Stimulated activated CD8-positive, alpha-beta memory T cell treated with anti-CD3 and anti-CD28 coated beads, Interleukin-7, amount 100 ng/mL, for 48 hours (primary cell): ENCODE data around the gene PIP5K1B.

ENCODE experiments used
- DNase-seq, 2 donors: peaks; one replicate each; pipeline ENCODE4 v3.0.0-alpha.2; 2020; ENCODE audit warnings: low read depth in 1 of 2; ENCODE audit errors: extremely low read depth in 1 of 2

The PIP5K1B gene

DNA sequence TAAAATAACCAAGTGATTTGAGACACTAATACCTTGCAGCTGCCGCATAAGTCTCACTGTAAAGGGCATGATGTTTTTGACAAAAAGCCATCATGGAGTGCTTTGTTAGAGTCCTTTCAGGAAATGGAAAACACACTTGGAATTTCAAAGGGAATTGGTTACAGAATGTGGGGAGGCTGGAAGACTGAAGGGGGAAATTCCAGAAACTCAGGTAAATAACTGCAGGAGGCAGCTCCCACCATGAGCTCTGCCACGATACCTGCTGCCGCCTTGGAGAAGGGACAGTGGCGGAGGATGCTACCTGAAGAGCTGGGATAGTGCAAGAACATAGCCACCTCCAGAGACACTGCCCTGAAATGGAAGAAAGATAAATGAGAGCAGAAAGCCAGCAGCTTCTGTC, 242.0 kb downstream of the PIP5K1B start:
- DNase-seq = no peak

DNA sequence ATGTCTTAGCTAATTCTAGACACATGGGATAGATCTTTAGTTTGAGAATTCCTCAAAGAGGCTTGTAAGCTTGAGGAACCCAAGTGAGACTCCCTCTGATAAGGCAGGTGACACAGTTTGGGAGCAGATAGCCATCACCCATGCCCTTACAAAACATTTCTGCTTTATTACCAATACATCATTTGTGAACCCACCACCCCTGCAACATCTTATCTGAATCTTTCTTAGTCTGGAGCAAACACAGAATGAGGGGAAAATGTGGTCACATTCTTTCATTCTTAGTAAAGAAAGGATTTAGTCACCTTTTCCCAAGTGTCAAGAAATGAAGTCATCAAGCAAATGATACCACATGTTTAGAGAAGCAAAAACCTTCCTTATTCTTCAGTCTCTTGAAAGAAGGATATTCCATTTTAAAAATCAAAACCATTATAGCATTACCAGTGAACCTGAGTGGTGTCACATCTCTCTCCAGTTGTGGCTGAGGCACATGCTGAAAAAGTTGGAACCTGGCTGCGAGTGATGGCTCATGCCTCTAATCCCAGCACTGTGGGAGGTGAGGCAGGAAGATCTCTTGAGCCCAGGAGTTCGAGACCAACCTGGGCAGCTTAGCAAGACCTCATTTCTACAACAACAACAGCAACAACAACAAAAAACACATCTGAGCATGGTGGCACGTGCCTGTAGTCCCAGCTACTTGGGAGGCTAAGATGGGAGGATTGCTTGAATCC, 243.0 kb downstream of the PIP5K1B start:
- no peak for DNase-seq

DNA sequence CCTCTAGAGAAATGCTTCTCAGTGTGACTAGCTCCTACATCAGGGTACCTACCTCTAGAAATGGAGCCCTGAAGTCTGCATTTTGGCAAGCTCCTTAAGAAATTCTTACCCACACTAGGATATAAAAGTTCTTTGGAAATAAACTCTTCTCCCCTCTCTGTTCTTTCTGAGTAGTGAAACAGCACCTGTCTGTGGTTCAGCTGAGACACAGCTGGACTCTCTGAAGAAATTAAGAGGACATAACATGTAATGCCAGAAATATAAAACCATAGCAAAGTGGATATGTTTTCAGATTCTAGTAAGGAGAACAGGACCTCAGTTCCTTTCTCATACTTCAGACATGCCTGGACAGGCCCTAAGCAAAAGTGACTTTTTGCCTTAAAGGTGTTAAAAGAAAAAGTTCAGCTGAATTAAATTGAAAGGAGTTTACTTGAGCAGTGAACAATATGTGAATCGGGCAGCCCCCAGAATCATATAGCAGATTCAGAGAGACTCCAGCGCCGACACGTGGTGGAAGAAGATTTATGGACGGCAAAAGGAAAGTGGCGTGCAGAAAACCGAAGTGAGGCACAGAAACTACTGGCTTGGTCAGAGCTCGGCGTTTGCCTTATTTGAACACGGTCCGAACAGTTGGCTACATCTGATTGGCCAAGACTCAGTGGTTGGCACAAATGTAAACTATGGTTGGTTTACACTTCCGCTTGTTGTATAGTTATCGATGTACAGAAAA, 244.4 kb downstream of the PIP5K1B start:
- no peak for DNase-seq

DNA sequence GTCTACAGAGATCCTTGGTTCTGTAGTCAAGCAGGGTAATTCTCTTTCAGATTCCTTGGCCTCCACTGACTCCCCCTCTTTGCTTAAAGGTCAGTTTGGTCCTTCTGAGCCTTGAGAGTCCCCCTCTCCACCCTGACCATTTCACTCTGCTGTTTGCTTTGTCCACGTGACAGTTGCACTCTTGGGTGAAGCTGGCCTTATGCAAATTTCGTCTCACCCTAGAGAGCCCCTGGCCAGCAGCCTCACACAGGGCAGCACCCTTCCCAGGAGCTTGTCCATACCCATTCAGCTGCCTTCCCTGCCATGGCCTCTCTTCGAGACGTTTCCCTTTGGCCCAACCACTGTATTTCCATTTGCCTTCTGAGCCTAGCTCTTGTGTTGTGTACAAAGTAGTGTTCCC, 245.1 kb downstream of the PIP5K1B start:
- no peak for DNase-seq

DNA sequence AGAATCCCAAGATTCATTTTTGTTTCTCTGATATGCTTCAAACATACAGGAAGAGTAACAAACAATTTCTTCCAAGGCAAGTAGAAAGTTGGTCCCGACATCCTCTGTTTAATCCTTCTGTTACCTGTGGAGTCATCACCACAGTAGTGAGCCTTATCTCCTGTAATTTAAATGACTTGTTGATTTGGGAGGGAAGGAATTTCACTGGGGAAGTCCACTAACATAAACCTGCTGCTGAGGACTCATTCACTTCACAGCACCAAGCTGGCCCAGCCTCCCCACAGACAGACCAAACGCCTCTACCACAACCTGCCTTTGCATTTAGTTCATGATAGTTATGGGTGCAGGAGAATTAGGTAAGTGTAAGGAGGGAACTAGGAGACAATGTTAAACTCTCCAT, 245.6 kb downstream of the PIP5K1B start:
- DNase-seq = no peak

DNA sequence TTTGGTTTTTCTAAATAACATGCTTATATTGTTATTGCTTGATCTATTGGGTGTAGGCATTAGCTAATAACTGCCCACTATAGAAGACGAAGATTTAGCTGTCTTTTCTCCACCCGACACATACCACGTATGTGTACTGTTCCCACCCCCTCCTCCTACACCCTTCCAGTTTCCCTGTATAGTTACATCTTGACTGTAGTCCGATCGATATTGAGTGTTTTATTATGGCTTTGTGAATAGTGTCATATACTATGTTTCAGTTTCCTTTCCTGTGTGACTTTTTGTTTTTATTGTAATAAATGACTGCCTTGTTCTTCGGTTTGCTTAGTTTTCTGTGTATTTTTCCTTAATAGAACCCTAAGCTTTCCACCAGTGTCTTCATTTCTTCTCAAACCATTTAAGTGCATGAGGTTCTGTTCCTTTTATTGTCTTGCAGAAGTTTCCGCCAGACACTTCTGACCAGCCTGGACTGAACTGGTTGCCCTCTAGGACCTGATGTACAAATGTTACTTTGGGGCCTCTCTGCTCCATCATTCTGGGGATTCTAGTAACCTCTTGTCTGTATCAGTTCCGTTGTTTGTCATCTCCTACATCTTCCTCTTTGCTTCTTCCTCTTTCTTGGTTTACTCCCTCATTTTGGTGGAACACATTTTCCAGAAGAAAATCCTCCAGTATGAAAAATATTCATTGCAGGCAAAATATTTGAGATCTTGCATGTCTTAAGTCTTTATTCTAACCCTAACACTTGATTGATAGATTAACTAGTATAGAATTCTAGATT, 247.0 kb downstream of the PIP5K1B start:
- DNase-seq = no peak

DNA sequence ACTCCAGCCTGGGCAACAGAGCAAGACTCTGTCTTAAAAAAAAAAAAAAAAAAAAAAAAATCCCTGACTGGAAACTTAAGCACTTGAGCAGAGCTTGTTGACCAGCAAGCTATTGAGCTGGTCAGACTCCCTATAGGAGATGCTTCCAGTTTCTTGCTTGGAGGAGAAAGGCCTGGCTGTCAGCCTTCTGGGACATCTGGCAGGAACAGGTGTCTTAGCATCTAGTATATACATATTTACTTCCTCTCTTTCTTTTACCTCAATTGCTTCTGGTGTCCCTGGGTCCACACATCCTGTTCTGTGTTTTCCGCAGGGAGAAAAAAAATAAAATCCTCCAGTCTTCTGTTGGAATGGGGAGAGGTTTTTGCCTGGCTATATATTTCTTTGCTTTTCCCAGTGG, 248.7 kb downstream of the PIP5K1B start:
- no peak for DNase-seq

DNA sequence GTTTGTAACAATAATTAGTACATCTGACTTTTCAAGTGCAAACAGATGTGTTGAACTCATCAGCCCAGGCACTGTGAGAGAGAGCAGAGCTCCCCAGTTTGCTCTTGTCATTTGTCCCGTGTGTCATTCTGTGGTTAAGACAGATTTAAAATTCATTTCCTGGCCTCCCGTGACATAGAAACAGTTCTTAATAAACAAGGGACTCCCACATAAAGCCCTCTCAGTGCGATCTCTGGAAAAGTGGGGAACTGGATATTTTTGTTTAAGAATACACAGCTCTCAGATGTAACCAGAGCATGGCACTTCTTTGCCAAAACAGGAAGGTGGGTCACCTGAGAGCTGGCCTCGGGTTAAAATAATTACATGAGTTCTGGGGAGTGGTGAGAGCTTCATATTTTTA, 250.3 kb downstream of the PIP5K1B start:
- no peak for DNase-seq

DNA sequence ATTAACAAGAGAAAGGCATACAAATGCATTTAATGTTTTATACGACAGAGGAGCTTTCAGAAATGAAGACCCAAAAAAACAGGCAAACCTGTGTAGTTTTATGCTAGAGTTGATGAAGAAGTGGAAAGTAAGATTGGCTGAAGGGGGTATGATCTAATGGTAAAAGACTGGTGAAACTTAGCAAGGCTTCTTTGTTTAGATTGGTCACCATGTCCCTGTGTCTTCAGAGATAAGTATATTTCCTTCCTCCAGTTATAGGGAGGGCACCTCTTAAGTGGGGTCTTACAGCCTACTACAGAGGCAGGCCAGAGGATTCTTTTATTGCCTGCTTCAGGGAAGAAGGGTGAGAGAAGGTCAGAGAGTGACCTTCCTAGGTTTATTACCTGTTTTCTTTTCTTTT, 252.4 kb downstream of the PIP5K1B start:
- no peak for DNase-seq

DNA sequence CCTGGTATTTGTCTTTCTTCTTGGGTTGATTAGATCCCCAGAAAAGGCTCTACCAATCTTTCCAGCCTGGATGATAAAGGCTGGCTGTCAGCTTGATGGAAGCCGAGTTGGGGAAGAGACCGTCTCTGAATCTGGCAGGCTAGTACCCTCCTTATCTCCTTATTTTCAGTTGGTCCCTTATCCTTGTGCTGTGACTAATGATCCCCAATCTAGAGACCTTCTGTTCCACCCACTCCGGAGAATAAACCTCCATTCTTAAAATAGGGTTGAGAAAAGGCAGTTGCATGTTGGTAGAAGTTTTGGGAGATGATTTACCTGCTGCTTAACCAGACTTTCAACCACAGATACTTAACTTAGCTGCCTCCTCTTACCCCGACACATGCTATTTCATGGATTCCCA, 256.5 kb downstream of the PIP5K1B start:
- no peak for DNase-seq

DNA sequence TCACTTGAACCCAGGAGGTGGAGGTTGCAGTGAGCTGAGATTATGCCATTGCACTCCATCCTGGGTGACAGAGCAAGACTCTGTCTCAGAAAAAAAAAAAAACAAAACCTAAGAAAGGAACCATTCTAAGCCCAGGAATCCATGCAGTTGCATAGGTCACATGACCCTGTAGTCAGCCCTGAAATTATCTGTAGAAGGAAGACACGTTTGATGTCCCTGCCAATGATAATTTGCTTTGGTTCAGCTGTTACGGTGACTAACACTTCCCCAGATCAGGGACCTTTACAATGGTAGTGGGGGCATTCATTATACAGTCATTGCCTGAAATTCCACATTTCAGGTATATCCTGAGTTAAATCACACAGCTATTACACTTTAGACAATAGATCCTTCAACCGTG, 258.4 kb downstream of the PIP5K1B start:
- no peak for DNase-seq

DNA sequence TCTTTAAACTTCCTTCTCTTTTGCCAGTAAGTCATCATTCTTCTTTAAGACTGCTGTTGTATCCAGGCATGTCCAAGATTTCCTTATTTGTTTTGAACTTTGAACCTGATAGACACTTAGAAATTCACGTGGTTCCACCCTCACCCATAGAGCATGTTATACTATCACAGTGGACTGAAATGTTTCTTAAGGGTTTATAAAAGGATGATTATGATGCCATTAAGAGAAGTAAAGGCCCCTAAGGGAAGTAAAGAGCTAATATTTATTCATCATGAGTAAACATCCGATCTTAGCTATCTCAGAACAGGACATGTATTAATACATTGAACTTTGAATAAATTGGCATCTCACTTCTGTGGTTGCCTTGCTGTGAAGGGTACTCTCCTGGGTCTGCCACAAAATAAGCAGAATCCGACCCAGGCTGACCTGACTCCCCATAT, 259.1 kb downstream of the PIP5K1B start:
- no peak for DNase-seq

DNA sequence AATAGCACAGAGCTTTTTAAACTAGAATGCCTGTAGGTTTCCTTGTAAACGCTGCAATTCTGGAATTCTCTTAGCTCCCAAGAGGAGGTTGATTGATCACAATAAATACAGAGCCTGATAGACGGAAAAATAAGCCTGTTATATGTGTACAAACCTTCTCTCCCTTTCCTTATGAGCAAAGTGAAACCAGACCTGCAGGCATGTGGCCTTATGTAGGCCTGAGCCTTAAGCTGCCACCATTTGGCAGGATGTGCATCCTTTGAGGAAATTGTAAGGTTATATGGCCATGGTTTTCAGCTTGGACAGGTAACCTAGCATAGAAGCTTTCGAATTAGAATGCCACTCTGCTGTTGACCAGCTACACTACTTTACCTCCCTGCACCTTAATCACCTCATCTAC, 259.7 kb downstream of the PIP5K1B start:
- no peak for DNase-seq

DNA sequence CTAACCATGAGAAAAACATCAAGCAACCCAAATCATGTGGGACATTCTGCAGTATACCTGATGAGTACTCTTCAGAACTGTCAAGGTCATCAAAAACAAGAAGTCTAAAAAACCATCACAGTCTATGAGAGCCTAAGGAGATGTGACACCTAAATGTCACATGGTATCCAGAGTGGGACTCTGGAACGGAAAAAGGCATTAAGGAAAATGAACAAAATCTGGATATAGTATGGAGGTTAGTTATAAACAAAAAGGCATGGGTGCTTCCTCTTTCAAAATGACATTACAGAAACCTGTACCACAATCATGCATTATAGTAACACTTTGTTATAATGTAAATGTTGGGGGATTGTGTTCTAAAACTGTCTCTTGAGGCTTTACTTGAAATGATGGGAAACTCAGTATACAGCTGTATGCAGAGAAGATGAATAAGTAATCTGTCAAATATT, 261.5 kb downstream of the PIP5K1B start:
- DNase-seq = no peak

DNA sequence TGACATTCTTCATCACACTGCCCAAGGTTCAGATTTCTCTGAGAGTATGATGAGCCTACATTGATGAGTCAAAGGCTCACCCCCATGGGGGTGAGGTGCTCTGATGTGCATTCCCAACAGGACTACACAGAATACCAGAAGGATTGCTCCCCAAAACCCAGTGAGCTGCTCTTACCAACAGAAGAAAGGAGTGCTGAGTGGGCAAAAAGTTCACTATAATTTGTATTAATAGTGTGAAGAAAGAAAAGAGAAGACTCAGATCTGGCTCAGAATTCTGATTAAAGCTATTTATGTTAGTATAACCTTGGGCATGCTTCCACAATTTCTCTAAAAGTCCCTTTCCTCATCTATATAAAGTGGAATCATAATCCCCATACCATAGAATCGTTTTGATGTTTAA, 262.8 kb downstream of the PIP5K1B start:
- DNase-seq = no peak

DNA sequence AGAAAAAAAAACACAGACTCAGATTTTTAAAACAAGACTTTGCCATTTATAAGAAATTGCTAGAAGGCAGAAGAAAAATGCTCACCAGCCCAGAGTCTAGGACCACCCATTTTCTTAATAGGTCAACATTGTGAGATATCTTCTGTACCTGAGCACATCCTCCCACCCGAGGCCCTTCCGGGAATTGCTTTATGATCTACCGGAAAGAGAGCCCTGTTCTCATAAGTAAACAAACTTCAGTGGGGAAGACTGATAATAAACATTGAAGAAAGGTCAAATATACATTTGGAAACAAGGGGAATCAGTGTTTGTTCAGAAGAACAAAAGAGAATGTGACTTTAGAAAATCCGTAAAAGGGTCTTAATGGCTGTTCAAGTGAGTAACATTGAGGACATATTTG, 264.5 kb downstream of the PIP5K1B start:
- no peak for DNase-seq

DNA sequence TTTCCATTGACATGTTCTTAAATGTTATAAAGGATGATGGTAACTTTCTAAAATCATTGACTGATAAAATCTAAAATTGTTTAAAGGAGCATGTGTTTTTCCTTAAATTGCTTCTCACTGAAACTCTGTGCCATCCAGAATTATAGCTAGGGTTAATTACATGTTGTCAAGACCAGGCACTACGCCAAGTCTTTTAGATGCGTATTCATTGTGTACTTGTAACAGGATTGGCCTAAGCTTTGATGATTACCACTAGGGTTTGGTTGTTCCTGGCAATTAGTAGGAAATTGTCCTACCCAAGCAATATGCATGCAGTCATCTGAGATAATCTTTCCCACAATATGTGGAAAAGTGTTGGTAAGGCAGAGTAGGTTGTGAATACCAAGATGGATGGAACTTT, 265.1 kb downstream of the PIP5K1B start:
- DNase-seq = no peak

DNA sequence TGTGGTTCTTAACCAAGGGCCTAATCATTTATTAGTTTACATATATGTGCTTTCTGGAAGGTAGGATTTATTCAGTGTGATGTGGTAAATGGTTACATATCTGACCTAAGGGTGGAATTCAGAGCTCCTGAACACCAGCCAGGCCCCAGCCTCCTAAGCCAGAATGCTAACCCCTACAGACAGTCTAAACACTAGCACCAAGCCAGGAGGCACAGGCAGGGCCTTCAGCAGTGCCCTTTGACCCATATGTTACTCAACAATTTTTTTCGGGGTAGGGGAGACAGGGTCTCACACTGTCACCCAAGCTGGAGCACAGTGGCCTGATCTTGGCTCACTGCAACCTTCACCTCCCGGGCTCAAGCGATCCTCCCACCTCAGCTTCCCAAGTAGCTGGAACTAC, 268.6 kb downstream of the PIP5K1B start:
- DNase-seq = no peak

DNA sequence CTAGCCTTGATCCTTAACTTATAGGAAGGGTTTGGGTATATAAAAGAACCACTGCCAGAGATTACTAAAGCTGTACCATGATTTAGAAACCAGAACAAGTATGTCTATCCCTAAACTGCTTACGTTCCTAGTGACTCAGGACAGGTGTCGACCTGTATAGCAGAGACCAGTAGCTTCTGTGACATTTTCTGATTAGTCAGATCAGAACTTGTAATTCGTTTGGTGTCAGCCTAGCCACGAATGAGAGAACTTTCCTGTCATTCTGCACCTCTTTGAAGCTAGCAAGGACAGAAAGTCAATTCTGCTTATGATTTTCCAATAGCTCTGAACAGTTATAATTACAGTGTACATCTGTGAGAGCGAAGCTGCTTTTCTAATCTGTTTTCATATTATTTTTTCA, 269.4 kb downstream of the PIP5K1B start:
- peak in 1 of 2 donors; percentile 31 for DNase-seq

DNA sequence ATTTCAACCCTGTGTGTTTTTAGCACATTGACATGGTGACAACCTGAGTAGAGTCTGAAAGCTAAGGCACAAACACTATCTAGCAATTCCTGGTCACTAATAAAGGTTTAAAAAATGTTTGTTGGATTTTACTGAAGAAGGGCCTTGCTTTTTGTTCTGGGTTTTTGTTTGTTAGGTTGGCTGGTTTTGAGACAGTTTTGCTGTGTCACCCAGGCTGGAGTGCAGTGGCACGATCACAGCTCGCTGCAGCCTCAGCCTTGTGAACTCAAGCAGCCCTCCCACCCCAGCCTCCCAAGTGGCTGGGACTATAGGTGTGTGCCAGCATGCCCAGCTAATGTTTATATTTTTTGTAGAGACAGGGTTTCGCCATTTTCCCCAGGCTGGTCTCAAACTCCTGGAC, 269.9 kb downstream of the PIP5K1B start:
- DNase-seq = no peak

DNA sequence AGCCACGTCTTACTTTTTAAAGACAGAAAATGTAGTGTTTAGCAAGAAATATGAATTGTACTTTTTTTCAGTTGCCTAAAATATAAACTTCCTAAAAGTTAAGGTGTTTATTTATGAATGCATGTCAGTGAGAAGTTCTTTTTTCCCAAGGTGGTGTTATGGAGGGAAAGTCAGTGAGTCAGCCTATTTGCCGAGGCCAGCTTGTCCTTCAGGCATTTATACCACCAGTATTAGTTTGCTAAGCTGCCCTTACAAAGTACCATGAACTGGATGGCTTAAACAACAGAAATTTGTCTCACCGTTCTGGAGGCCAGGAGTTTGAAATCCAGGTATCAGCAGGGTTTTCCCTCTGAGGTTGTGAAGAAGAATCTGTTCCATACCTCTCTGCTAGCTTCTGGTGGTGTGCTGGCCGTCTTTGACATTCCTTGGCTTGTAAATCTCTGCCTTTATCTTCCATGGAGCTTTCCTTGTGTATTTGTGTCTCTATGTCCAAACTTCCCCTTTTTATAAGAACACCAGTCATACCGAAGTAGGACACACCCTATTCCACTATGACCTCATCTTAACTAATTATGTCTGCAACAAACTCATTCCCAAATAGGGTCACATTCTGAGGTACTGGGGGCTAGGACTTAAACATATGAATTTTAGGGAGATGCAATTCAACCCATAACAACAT, 270.5 kb downstream of the PIP5K1B start:
- no peak for DNase-seq
